HepG2 (cell line): ENCODE results near the gene ATXN7L2. TPM values are rescaled to one million over a fixed set of nuclear protein-coding genes. Genes with fewer than 3 reads are reported as not detected.

Experiments
- ATAC-seq: fragments of 200-7000 bp; cut with Tn5 transposase; 3 replicates; pipeline ENCODE4 v1.9.1; 2020; ENCODE audit warnings: mild to moderate bottlenecking, moderate library complexity
- BruUV-seq: library from RNA; stranded (reverse); fragments of 400-500 nt; replicated peaks from 2 replicates; lab custom pipeline; 2021; lab: Mats Ljungman, UMichigan
- CTCF ChIA-PET: fragments of 300-600 bp; formaldehyde crosslinking; extraction: SDS; loops from one replicate; lab custom pipeline; 2021; ENCODE audit warnings: low total read pairs, inconsistent platforms, low intra/inter-chr PET ratio; lab: Yijun Ruan, JAX
- POLR2A ChIA-PET: fragments of 350-600 bp; sonication (Branson Sonifier 250); formaldehyde crosslinking; loops from one replicate; lab custom pipeline; 2020; ENCODE audit warnings: antibody characterized with exemption, inconsistent platforms; lab: Yijun Ruan, JAX
- DNase-seq: peaks from one replicate; pipeline ENCODE4 v3.0.0-alpha.2; 2015; ENCODE audit warnings: low spot score
- FAIRE-seq: peaks from 3 replicates; lab custom pipeline; 2011; peaks lifted over from hg19 to GRCh38; lab: Jason Lieb, UNC
- H2AFZ ChIP-seq: one replicate; pipeline ENCODE4 v1.6.1; 2011; ENCODE audit warnings: low read length, inconsistent platforms
- H3K27ac ChIP-seq: fragments of 300-600 bp; 3 replicates; pipeline ENCODE4 v1.8.0; 2011; ENCODE audit warnings: mixed run types, mild to moderate bottlenecking, mixed read lengths, low read length, inconsistent platforms; ENCODE audit not compliant: insufficient read depth; ENCODE audit errors: extremely low read length
- H3K27me3 ChIP-seq, 2 experiments: fragments of 200-600 bp in 1 of 2; 2 replicates in 1 of 2; 3 replicates in 1 of 2; pipeline versions ENCODE4 v1.6.0 to v1.8.0; 2011; ENCODE audit warnings: low read length in 2 of 2, mild to moderate bottlenecking in 2 of 2, moderate library complexity in 2 of 2, inconsistent platforms in 1 of 2; ENCODE audit not compliant: insufficient read depth in 2 of 2, control insufficient read depth in 1 of 2
- H3K36me3 ChIP-seq, 2 experiments: fragments of 200-600 bp in 1 of 2; replicated peaks in 1 of 2; 2 replicates in 1 of 2; 3 replicates in 1 of 2; pipeline versions ENCODE4 v1.5.1 to v1.8.0; 2011; ENCODE audit warnings: low read length in 2 of 2, inconsistent platforms in 1 of 2; ENCODE audit not compliant: insufficient read depth in 2 of 2, control insufficient read depth in 1 of 2
- H3K4me1 ChIP-seq: 2 replicates; pipeline ENCODE4 v1.5.1; 2012; ENCODE audit warnings: low read length, inconsistent platforms; ENCODE audit not compliant: insufficient read depth
- H3K4me2 ChIP-seq: 2 replicates; pipeline ENCODE4 v1.6.0; 2011; ENCODE audit warnings: low read depth, low read length, inconsistent platforms
- H3K4me3 ChIP-seq, 3 experiments: fragments of 200-600 bp in 1 of 3; sonication (generic), shearing (Covaris generic) in 1 of 3; replicated peaks in 1 of 3; 2 replicates each; pipeline ENCODE4 v1.5.1; 2011 to 2016; ENCODE audit warnings: low read length in 3 of 3, inconsistent platforms in 2 of 3, low read depth in 2 of 3, mild to moderate bottlenecking in 2 of 3, control low read depth in 1 of 3, mixed read lengths in 1 of 3; ENCODE audit not compliant: insufficient read depth in 1 of 3
- H3K79me2 ChIP-seq: one replicate; pipeline ENCODE4 v1.6.1; 2011; ENCODE audit warnings: low read length, inconsistent platforms; ENCODE audit not compliant: insufficient read depth
- H3K9ac ChIP-seq: 2 replicates; pipeline ENCODE4 v1.6.0; 2011; ENCODE audit warnings: mild to moderate bottlenecking, low read depth, low read length, inconsistent platforms; ENCODE audit not compliant: insufficient read depth
- H3K9me3 ChIP-seq: 2 replicates; pipeline ENCODE4 v1.5.1; 2012; ENCODE audit warnings: mild to moderate bottlenecking, low read length
- H4K20me1 ChIP-seq: 2 replicates; pipeline ENCODE4 v1.6.0; 2011; ENCODE audit warnings: inconsistent platforms, mild to moderate bottlenecking, low read length, moderate library complexity; ENCODE audit not compliant: insufficient read depth
- FOXJ3 ChIP-seq: sonication (generic); formaldehyde crosslinking; IDR thresholded peaks from 2 replicates; pipeline ENCODE4 v1.4.0; 2020; ENCODE audit warnings: missing genetic modification reagents, mild to moderate bottlenecking, borderline replicate concordance
- FOXO1 ChIP-seq: sonication (generic); formaldehyde crosslinking; IDR thresholded peaks from 2 replicates; pipeline ENCODE4 v1.4.0; 2020; ENCODE audit warnings: missing genetic modification reagents
- GTF2F1 ChIP-seq: fragments of 150-350 bp; IDR thresholded peaks from 2 replicates; pipeline ENCODE4 v1.6.1; 2014; ENCODE audit warnings: low read length
- NAIF1 ChIP-seq: sonication (generic); formaldehyde crosslinking; IDR thresholded peaks from 2 replicates; pipeline ENCODE4 v1.5.0; 2020; ENCODE audit warnings: mild to moderate bottlenecking, missing genetic modification reagents, borderline replicate concordance
- RARG ChIP-seq: sonication (generic); formaldehyde crosslinking; IDR thresholded peaks from 2 replicates; pipeline ENCODE4 v1.4.0; 2020; ENCODE audit warnings: low read depth, mild to moderate bottlenecking, missing genetic modification reagents
- ZIK1 ChIP-seq: sonication (generic); formaldehyde crosslinking; IDR thresholded peaks from 2 replicates; pipeline ENCODE4 v1.5.0; 2020; ENCODE audit warnings: mild to moderate bottlenecking, low read depth, missing genetic modification reagents, borderline replicate concordance
- ZNF101 ChIP-seq: sonication (generic); formaldehyde crosslinking; IDR thresholded peaks from 2 replicates; pipeline ENCODE4 v1.4.0; 2020; ENCODE audit warnings: mild to moderate bottlenecking, low read depth, missing genetic modification reagents, borderline replicate concordance
- ZNF136 ChIP-seq: sonication (generic); formaldehyde crosslinking; IDR thresholded peaks from 2 replicates; pipeline ENCODE4 v1.8.1; 2022; ENCODE audit warnings: low read depth, mild to moderate bottlenecking, moderate library complexity, missing genetic modification reagents
- ZNF160 ChIP-seq: sonication (generic); formaldehyde crosslinking; IDR thresholded peaks from 2 replicates; pipeline ENCODE4 v1.8.0; 2022; ENCODE audit warnings: mild to moderate bottlenecking, inconsistent platforms, missing genetic modification reagents
- ZNF33A ChIP-seq: sonication (generic); formaldehyde crosslinking; IDR thresholded peaks from 2 replicates; pipeline ENCODE4 v1.5.1; 2020; ENCODE audit warnings: missing genetic modification reagents, mild to moderate bottlenecking, moderate library complexity, borderline replicate concordance
- ZNF572 ChIP-seq: sonication (generic); formaldehyde crosslinking; IDR thresholded peaks from 2 replicates; pipeline ENCODE4 v1.5.1; 2020; ENCODE audit warnings: mild to moderate bottlenecking, missing genetic modification reagents
- ZNF605 ChIP-seq: sonication (generic); formaldehyde crosslinking; IDR thresholded peaks from 2 replicates; pipeline ENCODE4 v1.8.0; 2022; ENCODE audit warnings: mild to moderate bottlenecking, missing genetic modification reagents
- WGBS: methylation state at CpG from one replicate; pipeline ENCODE4 v1.1.6; 2017; ENCODE audit warnings: low lambda C conversion rate; 5-methylcytosine and 5-hydroxymethylcytosine counted together
- in situ Hi-C: cut with HindIII; loops from 2 replicates; pipeline ENCODE4 v1.10.0; 2017; ENCODE audit warnings: low pct_unique_long_range_greater_than_20kb; ENCODE audit not compliant: extremely low pct_ligation_motif_present
- intact Hi-C: fragments of 100-400 bp; cut with micrococcal nuclease; formaldehyde crosslinking; loops from one replicate; pipeline ENCODE4 v1.10.0; 2022; ENCODE audit not compliant: unreplicated experiment
- polyA plus RNA-seq, 8 experiments: library from polyadenylated mRNA; depleted of rRNA in 3 of 8; stranded (reverse) in 7 of 8; unstranded in 1 of 8; fragments of >200 nt; fragmentation: Illumina TruSeq in 4 of 8; extraction: Trizol in 4 of 8; gene quantifications; 2 replicates each; pipeline versions ENCODE4 v1.2.1 to v1.2.3, GENCODE V29; 2011 to 2016; ENCODE audit warnings: low read depth in 4 of 8, missing spikeins in 1 of 8, mixed read lengths in 1 of 8; ENCODE audit not compliant: insufficient read depth in 1 of 8
- total RNA-seq, 5 experiments: library from RNA; depleted of rRNA; stranded (reverse); fragments of >200 nt; fragmentation: Illumina TruSeq; extraction: Trizol; gene quantifications; 2 replicates each; pipeline ENCODE4 v1.2.3, GENCODE V29; 2016; ENCODE audit warnings: low read depth in 1 of 5
- TF ChIP-seq, protein P1 (sequence below): sonication (generic); formaldehyde crosslinking; IDR thresholded peaks from 2 replicates; pipeline ENCODE4 v1.4.0; 2020; ENCODE audit warnings: low read depth, mild to moderate bottlenecking, missing genetic modification reagents

ATXN7L2 gene
- total and polyA plus RNA-seq, 2 of the 13 experiments (the other 11 are each of a cell fraction or from before 2014, with no cell fraction given), result 2.7 to 2.8 TPM

DNA sequence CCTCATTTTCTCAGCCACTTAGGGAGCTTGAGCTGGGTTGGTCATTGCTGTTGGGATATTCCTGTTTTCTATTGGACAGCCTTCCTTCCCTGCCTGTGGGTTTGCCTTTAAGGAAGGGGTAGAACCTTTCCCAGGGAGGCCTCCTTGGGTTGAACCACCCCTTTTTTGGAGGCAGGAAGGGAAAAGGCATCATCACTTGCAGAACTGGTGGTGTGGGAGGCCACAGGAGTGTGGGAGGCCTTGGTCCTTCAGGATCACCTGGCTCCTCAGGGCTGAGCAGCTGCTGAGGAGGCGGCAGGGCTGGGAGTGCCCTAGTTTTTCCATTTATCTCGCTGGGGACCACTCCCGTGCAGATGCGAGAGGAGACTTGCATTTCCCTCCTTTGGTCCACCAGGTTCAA lies 9.5 kb downstream of the ATXN7L2 start:
- peaks cover 2 to 6% of the 10 kb centered on the region in 2 experiments; a peak in 2 of 5 replicates for H3K36me3 ChIP-seq
- BruUV-seq, result no TSS peak
- in situ Hi-C loops, result loop anchor here (5.0 kb wide), 1 partner anchor 39 kb away; no protein-coding TSS in a partner anchor
- H3K4me1 ChIP-seq, result peaks cover 18% of the 10 kb centered on the region
- H3K9ac ChIP-seq, result peak overlapping the region; percentile 66
- no peak for TF ChIP-seq ZIK1
- 0 out of 2 replicates have a peak, but pooled peaks have one; percentile 3 for TF ChIP-seq ZNF605 (CRISPR knock-in tag)
- TF ChIP-seq FOXJ3 (CRISPR knock-in tag), result no peak
- no peak for TF ChIP-seq NAIF1 (CRISPR knock-in tag)
- TF ChIP-seq ZNF136 (CRISPR knock-in tag), result no peak
- peak; percentile 10; the same call in 1 of the 2 replicates for TF ChIP-seq ZNF160
- no peak for TF ChIP-seq ZNF101 (CRISPR knock-in tag)
- no peak for TF ChIP-seq RARG (CRISPR knock-in tag)
- no peak for TF ChIP-seq ZNF33A
- TF ChIP-seq, protein P1, sequence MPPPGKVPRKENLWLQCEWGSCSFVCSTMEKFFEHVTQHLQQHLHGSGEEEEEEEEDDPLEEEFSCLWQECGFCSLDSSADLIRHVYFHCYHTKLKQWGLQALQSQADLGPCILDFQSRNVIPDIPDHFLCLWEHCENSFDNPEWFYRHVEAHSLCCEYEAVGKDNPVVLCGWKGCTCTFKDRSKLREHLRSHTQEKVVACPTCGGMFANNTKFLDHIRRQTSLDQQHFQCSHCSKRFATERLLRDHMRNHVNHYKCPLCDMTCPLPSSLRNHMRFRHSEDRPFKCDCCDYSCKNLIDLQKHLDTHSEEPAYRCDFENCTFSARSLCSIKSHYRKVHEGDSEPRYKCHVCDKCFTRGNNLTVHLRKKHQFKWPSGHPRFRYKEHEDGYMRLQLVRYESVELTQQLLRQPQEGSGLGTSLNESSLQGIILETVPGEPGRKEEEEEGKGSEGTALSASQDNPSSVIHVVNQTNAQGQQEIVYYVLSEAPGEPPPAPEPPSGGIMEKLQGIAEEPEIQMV (CRISPR knock-in tag), result no peak
- no peak for TF ChIP-seq FOXO1 (CRISPR knock-in tag)
- TF ChIP-seq ZNF572, result peak; percentile 62; the same call in 1 of the 2 replicates
- TF ChIP-seq GTF2F1, result no peak
- no peak overlapping the region for H3K27ac ChIP-seq
- WGBS, result 72% methylated on average over 3 of the region's 4 CpGs
- no peak for FAIRE-seq
- no peaks in the 10 kb centered on the region for H4K20me1 ChIP-seq
- ChIA-PET CTCF (interaction anchor here (0.8 to 2.2 kb wide), 2 partner anchors 40 to 230 kb away, joined by 5 to 32 read pairs; no protein-coding TSS in a partner anchor), POLR2A (interaction anchor here (1.1 to 2.9 kb wide), 5 partner anchors 10 to 67 kb away, joined by 7 to 11 read pairs (median 9); partner anchors contain the start of genes AMIGO1, ATXN7L2 and PSMA5)
- DNase-seq, result no peak
- intact Hi-C loops, result loop anchor here (5.0 kb wide), 1 partner anchor 66 kb away; the partner anchor contains the start of gene PSMA5
- H2AFZ ChIP-seq, result peak overlapping the region; percentile 98
- H3K4me3 ChIP-seq, result peak overlapping the region; percentile 91 to 98 (median 95)
- no peaks in the 10 kb centered on the region for H3K79me2 ChIP-seq
- no peaks in the 10 kb centered on the region for H3K9me3 ChIP-seq
- peak; percentile 3 for ATAC-seq
- H3K4me2 ChIP-seq, result peak overlapping the region; percentile 88
- no peaks in the 10 kb centered on the region for H3K27me3 ChIP-seq
